ENCODE results near the gene ZMIZ1.

ZMIZ1 gene

GRCh38 chr10:79137300-79137756, 68.6 kb downstream of the ZMIZ1 start:
- no peak for DNase-seq (ENCODE audit: low spot score)

GRCh38 chr10:79137826-79138225, 69.1 kb downstream of the ZMIZ1 start:
- DNase-seq (ENCODE audit: low spot score): no peak

GRCh38 chr10:79138449-79139123, 69.8 kb downstream of the ZMIZ1 start:
- no peak for DNase-seq (ENCODE audit: low spot score)

- DNase-seq (ENCODE audit: low spot score): no peak
These were observed 70.5 kb downstream of the ZMIZ1 start for GRCh38 chr10:79139124-79139835.

GRCh38 chr10:79140085-79140793, 71.5 kb downstream of the ZMIZ1 start:
- no peak for DNase-seq (ENCODE audit: low spot score)

GRCh38 chr10:79140855-79141254, 72.1 kb downstream of the ZMIZ1 start:
- no peak for DNase-seq (ENCODE audit: low spot score)

- peak; percentile 58 for DNase-seq (ENCODE audit: low spot score)
These were observed 73.3 kb downstream of the ZMIZ1 start for GRCh38 chr10:79142064-79142491.

- DNase-seq (ENCODE audit: low spot score): no peak
These were observed 74.0 kb downstream of the ZMIZ1 start for GRCh38 chr10:79142522-79143309.

- DNase-seq (ENCODE audit: low spot score): no peak
These were observed 75.1 kb downstream of the ZMIZ1 start for GRCh38 chr10:79143879-79144278.

GRCh38 chr10:79144351-79145173, 75.8 kb downstream of the ZMIZ1 start:
- DNase-seq (ENCODE audit: low spot score): no peak

GRCh38 chr10:79145174-79145483, 76.4 kb downstream of the ZMIZ1 start:
- no peak for DNase-seq (ENCODE audit: low spot score)

GRCh38 chr10:79145517-79146470, 77.0 kb downstream of the ZMIZ1 start:
- DNase-seq (ENCODE audit: low spot score): no peak

GRCh38 chr10:79146611-79147130, 77.9 kb downstream of the ZMIZ1 start:
- DNase-seq (ENCODE audit: low spot score): no peak

GRCh38 chr10:79147306-79147705, 78.5 kb downstream of the ZMIZ1 start:
- DNase-seq (ENCODE audit: low spot score): no peak

- DNase-seq (ENCODE audit: low spot score): no peak
These were observed 79.2 kb downstream of the ZMIZ1 start for GRCh38 chr10:79147796-79148451.

- peak; percentile 60 for DNase-seq (ENCODE audit: low spot score)
These were observed 79.9 kb downstream of the ZMIZ1 start for GRCh38 chr10:79148452-79149344.

GRCh38 chr10:79149345-79149661, 80.5 kb downstream of the ZMIZ1 start:
- no peak for DNase-seq (ENCODE audit: low spot score)

- peak; percentile 90 for DNase-seq (ENCODE audit: low spot score)
These were observed 81.1 kb downstream of the ZMIZ1 start for GRCh38 chr10:79149662-79150443.
